Activated effector memory CD4-positive, alpha-beta T cell treated with anti-CD3 and anti-CD28 coated beads, Interleukin-2, amount 50 U/mL, for 16 hours (primary cell): ENCODE measurements around the gene RAMACL.
"Not testable (repeated sequence)": the region's sequence is repeated elsewhere in the genome, so short reads cannot be mapped to it uniquely, and the experiment has no call there.

Experiments used
- DNase-seq: peaks from one replicate; pipeline ENCODE4 v3.0.0-alpha.2; 2020

Gene RAMACL

DNA sequence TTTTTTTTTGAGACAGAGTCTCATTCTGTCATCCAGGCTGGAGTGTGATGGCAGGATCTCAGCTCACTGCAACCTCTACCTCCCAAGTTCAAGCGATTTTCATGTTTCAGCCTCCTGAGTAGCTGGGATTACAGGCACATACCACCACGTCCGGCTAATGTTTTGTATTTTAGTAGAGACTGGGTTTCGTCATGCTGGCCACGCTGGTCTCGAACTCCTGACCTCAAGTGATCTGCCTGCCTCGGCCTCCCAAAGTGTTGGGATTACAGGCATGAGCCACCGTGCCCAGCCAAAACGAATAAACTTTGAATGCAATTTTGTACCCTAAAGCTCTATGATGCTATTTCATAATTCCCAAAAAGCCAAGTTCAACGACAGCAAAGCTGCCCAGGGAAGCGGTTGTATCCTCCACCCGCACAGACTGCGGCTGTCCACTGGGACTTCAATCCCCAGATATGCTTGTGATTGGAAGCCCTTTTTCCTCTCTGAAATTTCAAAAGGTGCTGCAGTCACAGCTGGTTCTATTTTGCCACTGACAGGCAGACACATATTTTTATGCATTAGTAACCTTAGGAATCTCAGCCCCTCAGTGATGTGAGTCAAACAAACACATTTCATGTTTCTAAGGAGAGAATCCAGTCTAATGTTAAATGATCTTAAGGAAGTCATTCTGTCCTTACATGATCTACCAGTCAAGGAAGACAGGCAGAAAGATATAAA, 8.7 kb upstream of the RAMACL start:
- no peak for DNase-seq

DNA sequence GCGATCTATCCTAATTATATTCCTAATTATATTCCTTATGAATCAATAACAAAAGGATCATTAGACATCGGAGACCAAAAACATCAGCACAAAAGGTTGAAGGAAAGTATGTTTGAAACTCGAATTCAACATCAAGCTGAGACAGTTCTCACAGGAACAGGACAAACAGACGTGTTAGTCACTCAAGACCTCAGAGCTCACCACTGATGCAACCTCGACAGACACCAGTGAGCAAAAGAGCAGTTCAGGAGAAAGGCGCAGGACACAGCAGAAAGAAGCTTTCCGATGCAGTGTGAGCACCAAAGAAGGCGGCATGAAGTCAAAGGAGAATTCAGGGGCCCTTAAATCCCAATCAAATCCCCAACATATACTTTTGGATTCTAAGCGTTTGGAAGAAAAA, 6.3 kb upstream of the RAMACL start:
- DNase-seq: no peak

DNA sequence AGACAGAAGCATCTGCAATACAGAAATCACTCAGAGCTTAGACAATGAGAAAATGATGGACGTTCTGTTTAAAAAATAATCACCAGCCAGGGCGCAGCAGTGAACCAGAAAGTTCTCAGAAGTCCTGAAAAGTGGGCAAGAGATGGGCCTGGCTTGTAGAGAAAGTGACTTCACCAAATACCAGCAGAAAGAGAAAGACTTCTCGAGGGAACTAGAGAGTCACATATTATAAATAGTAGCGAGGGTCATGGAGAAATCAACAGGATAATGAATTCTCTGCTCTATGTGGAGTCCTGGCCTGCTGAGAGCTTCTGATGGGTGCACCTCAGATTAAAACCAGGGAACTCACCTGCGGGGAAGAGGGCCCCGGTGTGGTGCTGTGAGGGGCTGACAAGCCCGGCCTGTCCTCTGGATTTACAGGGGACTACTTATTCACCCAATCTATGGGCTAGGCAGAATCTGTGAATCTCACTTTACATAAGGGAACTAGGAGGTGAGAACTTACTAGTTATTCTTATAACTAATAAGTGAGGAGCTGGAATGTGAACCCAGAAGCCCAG, 5.6 kb upstream of the RAMACL start:
- DNase-seq: no peak

DNA sequence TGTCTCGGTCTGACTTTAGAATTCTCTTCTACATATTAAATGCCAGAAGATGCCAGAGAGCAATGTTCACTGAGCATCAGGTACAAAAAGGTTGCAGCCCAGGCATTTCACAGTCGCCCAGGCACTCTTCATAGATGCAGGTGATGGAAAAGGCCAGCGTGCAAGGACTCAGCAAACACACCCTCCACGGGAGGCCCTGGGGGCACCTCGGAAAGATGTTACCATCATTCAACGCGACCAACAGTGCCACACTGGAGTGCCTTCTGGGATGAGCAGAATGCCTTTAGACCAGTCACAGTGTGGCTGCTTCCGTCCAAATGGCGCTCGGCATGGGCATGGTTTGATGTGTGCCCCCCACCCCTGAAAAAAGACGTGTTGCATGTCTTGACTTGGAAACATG, 4.5 kb upstream of the RAMACL start:
- DNase-seq: no peak

- no peak for DNase-seq
Measured at GRCh38 chr6:166589786-166590574, 3.5 kb upstream of the RAMACL start.

DNA sequence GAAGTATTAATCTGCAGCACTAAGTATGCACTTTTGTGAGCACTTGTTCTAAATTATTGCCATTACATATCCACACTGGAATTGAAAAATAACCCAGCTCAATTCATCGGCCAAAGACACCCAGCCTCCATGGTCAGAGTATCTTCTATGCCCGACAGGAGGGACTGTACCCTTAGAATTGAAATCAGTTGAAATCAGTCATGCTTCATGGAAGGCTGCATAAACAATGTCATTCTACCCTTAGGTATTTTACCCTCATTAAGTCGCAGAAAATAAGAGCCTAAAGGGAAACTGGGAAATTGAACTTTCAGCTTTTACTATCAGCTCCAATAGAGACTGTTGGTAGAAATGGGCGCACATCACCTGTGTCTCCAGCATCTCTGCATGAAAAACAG, 2.9 kb upstream of the RAMACL start:
- DNase-seq: no peak

GRCh38 chr6:166588691-166589336, 2.3 kb upstream of the RAMACL start:
- DNase-seq: no peak

DNA sequence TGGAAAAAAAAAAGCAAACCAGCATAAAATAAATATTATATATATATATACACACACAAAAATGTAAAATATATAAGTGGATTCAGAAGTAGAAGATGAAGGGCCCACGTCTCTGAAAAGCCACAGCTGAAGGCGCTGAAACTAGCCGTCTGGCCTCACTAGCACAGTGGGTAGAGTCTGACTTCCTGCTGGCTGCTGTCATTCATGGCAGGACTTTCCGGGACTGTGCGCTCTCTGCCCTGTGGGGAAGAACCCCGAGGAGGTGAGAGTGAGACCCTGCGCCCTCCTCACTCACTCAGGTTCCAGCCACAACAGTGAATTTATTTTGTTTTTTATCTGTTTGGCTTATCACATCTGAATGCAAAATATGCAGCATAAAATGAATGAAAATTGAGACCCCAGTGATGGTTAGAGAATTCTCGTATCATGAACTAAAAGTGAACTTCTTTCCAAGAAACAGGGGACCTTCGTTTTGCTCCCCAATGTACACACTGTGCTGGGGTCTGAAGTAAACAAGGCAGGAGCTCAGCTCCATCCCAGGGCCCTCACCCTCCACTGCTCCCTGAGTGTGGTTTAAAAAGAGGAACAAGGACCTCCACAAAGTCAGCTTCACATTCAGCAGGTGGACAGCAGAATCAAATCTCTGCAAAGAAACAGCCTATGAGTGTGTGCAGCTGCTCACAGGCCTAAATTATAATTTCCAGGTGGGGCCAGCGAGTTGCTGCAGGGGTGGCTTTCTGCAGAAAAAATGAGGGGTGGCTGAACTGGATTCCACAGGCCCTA, 1.3 kb upstream of the RAMACL start:
- no peak for DNase-seq

GRCh38 chr6:166584853-166585429, 1.5 kb downstream of the RAMACL start:
- no peak for DNase-seq

DNA sequence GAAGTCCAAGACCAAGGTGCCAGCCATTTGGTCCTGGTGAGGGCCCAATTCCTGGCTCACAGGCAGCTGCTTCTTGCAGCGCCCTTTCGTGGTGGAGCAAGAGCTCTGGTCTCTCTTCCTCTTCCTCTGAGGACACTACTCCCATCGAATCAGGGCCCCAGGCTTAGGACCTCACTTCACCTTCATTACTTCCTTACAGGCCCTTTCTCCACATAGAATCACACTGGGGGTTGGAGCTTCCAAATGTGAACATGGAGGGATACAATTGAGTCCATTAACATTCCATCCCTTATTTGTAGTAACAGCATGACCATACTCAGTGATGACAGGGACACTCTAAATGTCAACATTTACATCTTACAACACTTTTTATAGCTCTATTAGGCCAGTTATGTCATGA, 2.3 kb downstream of the RAMACL start:
- DNase-seq: no peak

GRCh38 chr6:166583230-166583965, 3.1 kb downstream of the RAMACL start:
- DNase-seq: no peak

DNA sequence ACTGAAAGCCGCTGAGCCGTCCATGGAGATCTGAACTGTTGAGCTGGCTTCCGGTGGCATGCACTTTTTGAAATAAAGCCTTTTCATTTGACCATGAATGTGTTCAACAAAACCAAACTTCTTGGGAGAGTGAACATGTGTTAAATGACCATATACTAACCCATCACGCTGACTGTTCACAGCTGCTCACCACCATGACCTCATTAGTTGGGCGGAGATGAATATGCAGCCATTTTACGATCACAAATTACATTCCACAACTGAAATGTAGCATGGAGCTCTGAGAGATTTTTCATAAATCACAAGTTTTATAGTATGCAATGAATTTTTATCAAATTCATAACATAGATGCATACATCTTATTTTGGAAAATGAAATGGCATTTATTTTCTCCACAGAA, 4.2 kb downstream of the RAMACL start:
- no peak for DNase-seq

GRCh38 chr6:166581801-166582200, 4.7 kb downstream of the RAMACL start:
- DNase-seq: not testable (repeated sequence)

DNA sequence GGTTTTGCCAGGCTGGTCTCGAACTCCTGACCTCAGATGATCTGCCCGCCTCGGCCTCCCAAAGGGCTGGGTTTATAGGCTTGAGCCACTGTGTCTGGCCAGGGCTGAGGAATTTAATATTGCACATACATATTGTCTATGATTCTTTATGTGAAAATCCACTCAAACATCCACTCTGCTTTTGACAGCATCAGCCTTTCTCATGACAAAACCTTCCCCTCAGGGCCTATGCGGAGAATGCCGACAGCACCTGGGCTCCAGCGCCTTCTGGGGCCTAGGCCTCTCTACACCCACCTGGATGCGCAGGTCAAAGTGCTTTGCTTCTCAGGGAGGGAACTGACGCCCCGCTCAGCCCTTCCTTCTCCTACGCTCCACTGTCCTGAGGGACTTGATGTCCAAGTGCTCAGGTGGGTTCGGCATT, 5.4 kb downstream of the RAMACL start:
- DNase-seq: no peak

DNA sequence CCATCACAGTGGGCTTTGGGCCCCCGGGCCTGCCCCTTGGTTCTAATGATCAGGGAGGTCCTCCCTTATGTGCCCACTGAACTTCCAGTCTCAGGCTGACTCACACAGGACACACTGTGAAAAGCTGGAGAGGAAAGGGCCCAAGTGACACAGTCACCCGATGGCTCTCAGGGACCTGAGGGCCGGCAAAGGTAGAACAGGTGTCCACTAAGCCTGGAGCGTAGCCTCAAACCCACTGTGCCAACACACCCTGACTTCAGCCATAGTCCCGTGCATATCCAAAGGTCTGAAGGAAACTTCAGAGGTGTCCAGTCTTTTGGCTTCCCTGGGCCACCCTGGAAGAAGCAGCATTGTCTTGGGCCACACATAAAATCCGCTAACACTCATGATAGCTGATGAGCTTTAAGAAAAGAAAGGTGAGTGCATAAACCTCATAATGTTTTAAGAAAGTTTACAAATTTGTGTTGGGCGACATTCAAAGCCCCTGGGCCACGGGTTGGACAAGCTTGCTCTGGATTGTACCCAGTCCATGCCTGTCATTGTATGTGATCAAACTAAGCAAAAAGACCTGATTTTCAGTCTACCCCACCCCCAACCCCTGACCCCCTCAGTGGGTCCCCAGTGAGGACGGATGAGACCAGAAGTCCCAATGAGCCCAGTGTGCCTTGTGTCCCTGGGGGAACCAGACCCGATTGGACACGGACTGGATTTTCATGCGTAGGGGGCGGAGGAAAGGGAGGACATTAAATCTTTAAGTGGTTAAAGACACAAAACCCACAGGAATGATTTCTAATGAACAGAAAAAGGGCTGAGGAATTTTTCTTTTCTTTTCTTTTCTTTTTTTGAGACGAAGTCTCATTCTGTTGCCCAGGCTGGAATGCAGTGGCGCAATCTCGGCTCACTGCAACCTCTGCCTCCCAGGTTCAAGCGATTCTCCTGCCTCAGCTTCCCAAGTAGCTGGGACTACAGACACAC, 6.1 kb downstream of the RAMACL start:
- DNase-seq: no peak

DNA sequence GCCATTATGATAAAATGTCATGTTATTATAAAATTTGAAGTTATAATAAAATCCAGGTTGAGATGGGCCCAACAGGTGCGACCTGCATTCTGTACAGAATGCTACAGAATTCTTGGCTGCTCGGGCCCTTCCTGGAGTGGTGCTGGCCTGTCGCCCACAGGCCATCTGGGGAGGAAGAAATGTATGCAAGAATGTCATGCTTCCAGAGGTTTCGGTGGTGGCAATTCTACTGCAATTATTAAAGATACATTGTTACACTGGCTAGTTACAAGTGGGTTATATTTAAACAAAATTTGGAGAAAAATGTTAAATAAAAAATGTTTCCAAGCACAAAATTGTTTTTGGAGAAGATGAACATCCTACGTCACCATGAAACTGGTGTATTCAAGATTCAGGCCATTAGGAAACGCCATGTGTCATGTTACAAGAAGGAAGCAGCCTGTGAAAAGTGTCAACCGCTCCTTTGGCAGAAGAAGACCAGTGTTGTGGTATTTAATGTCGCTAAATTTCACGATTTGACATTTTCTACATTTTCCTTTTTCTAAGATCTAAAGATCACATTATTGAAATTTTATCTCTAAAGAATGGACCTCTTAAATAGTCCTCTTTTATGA, 7.1 kb downstream of the RAMACL start:
- DNase-seq: no peak

- DNase-seq: no peak
Measured at GRCh38 chr6:166578536-166579236, 7.8 kb downstream of the RAMACL start.

GRCh38 chr6:166575205-166575604, 11.3 kb downstream of the RAMACL start:
- DNase-seq: no peak

- no peak for DNase-seq
Measured at GRCh38 chr6:166573511-166574216, 12.8 kb downstream of the RAMACL start.
